Measurements from ENCODE around the gene ARHGAP21. TPM values are rescaled to one million over a fixed set of nuclear protein-coding genes. Genes with fewer than 3 reads are reported as not detected.

ARHGAP21 gene
- total and polyA plus RNA-seq, 9 of the 15 experiments (the other 6 are each of a cell fraction or from before 2014, with no cell fraction given) = 13.6 to 145 (median 60.8) TPM

- no peak for TF ChIP-seq TRIM25 (IDR thresholded peaks at IDR 0.05; ENCODE audit: borderline replicate concordance)
- TF ChIP-seq ZNF77 (CRISPR knock-in tag; IDR thresholded peaks at IDR 0.05) = no peak
These were observed 126.3 kb downstream of the ARHGAP21 start (continued) for GRCh38 chr10:24597426-24597825.

DNA sequence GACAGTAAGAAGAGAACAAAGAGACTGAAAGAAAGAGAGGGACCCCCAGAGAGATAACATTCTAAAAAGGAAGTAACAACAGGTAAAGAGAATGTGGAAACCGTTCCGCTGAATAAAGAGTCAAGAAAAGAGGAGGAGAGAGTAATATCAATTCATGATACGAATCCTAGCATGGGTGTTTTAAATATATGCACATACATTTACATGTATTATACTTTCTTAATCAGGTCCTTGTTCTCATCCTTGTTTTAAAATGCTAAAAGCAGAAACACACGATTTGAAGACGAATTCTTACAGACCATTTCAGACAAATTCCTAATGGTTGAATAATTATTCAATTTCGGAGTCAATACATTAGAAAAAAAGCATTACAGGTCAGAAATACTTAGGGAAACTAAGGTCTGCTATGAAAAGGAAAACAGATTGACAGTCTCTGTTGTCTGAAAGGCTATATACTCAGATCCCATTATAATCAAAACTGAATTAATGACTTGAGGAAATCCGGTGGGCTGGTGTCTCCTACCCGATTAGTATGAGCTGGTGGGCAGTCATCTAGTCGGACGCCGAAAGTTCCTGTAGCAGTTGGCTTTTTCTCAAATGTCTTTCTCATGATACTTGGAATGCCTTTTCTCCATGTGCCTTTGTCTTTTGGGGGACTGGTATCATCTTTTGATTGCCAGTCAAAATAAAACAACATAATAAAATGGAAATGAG lies 127.3 kb downstream of the ARHGAP21 start:
- ChIA-PET POLR2A (interaction anchor here (1.0 kb wide), 1 partner anchor 21 kb away, joined by 3 read pairs; no protein-coding TSS in a partner anchor), CTCF (ENCODE audit: low intra/inter-chr PET ratio) (no interaction called here)
- DNase-seq (ENCODE audit: extremely low read depth in 1 of 4, low spot score in 3 of 4) (no peak), FAIRE-seq (no peak), ATAC-seq (no peak)
- no peak overlapping the region for H3K4me3 ChIP-seq
- TF ChIP-seq ZNF134 (CRISPR knock-in tag; conservative IDR thresholded peaks at IDR 0.05) = no peak
- TF ChIP-seq HOXB6 (CRISPR knock-in tag; IDR thresholded peaks at IDR 0.05; ENCODE audit: borderline replicate concordance) = no peak
- TF ChIP-seq, protein P1, sequence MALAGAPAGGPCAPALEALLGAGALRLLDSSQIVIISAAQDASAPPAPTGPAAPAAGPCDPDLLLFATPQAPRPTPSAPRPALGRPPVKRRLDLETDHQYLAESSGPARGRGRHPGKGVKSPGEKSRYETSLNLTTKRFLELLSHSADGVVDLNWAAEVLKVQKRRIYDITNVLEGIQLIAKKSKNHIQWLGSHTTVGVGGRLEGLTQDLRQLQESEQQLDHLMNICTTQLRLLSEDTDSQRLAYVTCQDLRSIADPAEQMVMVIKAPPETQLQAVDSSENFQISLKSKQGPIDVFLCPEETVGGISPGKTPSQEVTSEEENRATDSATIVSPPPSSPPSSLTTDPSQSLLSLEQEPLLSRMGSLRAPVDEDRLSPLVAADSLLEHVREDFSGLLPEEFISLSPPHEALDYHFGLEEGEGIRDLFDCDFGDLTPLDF (CRISPR knock-in tag; IDR thresholded peaks at IDR 0.05) = no peak
- H4K20me1 ChIP-seq (replicated peaks; ENCODE audit: control insufficient read depth, insufficient read depth, low read length) = no peaks in the 10 kb centered on the region
- H3K4me1 ChIP-seq (replicated peaks in 1 of 2; ENCODE audit: control insufficient read depth in 2 of 2, insufficient read depth in 2 of 2, low read length in 2 of 2) = no peaks in the 10 kb centered on the region
- 96% methylated on average over 11 of the region's 11 CpGs for WGBS (ENCODE audit: insufficient coverage, low coverage, missing lambda C conversion rate)
- no peak overlapping the region for H2AFZ ChIP-seq (ENCODE audit: low read depth, low read length)
- H3K9me1 ChIP-seq (ENCODE audit: control insufficient read depth, insufficient read depth, low read length) = no peaks in the 10 kb centered on the region
- peaks cover 95% of the 10 kb centered on the region for H3K36me3 ChIP-seq (ENCODE audit: control insufficient read depth, insufficient read depth, low read length)
- H3K27ac ChIP-seq (ENCODE audit: extremely low read depth, low read depth, low read length) = no peak overlapping the region
- H3K79me2 ChIP-seq (ENCODE audit: control insufficient read depth, insufficient read depth, low read length) = no peaks in the 10 kb centered on the region
- no TSS peak for BruUV-seq (replicated peaks)
- in situ Hi-C loops (cut with MboI) (no loop called here), intact Hi-C loops (cut with micrococcal nuclease) (no loop called here)
- H3K9me3 ChIP-seq (replicated peaks; ENCODE audit: control insufficient read depth, insufficient read depth, low read depth, low read length) = no peaks in the 10 kb centered on the region
- no peak overlapping the region for H3K9ac ChIP-seq (ENCODE audit: insufficient read depth in 1 of 2, low read depth in 2 of 2, low read length in 2 of 2)
- H3K4me2 ChIP-seq (ENCODE audit: insufficient read depth, low read length) = no peak overlapping the region
- H3K27me3 ChIP-seq (ENCODE audit: control insufficient read depth in 2 of 2, insufficient read depth in 2 of 2, low read length in 2 of 2) = no peaks in the 10 kb centered on the region
